Epithelial cell of umbilical artery (primary cell): Measurements from ENCODE around the gene PPM1M. TPM values are rescaled to one million over a fixed set of nuclear protein-coding genes. Genes with fewer than 3 reads are reported as not detected.

Experiments used
- total RNA-seq: library from RNA; depleted of rRNA; stranded (reverse); fragments of >200 nt; gene quantifications from 2 replicates; pipeline ENCODE4 v1.2.3, GENCODE V29; 2014

PPM1M gene
- total RNA-seq = 5.8 and 12.3 TPM in 2 replicates

GRCh38 chr3:52245322-52246263, at the start of gene PPM1M:
TSS of gene PPM1M (plus strand) at chr3:52245759. CDS start at chr3:52245825, 66 bp downstream.

GRCh38 chr3:52197842-52198625, 47.5 kb upstream of the PPM1M start, which contains the start of gene ALAS1:
TSS of gene ALAS1 (plus strand) at chr3:52198160. CDS start at chr3:52199242, 1,082 bp downstream.

GRCh38 chr3:52225452-52226228, 19.9 kb upstream of the PPM1M start, which contains the start of gene TLR9:
TSS of gene TLR9 (minus strand) at chr3:52225645. CDS start at chr3:52225529, 116 bp downstream.

DNA sequence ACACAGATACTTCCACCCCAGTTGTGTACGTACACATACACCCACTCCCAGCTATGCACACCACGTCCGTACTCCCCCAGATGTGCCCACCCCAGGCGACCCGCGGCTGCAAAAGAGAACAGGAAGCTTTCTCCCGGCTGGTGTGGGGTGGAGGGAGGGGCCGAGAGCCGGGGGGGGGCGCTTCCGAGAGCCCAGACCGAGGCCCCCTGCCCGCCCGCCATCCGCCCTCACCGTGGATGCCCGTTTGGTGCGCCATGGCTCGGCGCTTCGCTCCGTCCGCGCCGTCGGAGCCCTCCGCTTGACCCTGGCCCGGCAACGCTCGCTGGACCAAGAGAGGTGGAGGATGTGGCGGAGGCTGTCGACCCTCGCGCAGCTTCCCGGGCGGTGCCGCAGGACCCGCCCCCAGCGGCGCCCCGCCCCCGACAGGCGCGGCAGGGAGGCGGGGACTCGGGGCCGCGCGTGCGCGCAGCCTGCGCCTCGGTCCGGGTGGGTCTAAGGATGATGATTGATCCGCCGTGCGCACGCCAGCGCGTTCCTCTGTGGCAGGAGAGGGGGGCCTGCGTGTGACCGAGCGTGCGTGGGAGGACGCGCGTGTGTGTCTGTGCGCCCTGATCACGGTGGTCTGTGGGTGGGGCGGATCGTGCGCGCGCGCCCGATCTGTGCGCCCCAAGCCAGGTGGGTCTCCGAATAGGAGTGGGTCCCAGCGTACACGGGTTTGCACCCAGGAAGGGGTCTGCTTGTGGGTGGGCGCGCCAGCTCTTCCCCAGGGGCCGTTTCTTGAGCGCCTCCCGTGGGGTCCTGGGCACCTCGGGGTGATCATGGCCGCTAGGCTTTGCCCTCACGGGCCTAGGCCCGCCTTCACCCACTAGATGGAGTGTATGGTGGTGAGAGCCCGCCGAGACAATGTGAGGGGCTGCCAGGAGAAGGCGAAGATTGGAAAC, 6.5 kb upstream of the PPM1M start, which contains the start of gene TWF2:
Gene TWF2, minus strand, starts transcription at position 398 of the 941 bp plus-strand sequence. Its CDS starts 142 bp downstream, at position 256.

DNA sequence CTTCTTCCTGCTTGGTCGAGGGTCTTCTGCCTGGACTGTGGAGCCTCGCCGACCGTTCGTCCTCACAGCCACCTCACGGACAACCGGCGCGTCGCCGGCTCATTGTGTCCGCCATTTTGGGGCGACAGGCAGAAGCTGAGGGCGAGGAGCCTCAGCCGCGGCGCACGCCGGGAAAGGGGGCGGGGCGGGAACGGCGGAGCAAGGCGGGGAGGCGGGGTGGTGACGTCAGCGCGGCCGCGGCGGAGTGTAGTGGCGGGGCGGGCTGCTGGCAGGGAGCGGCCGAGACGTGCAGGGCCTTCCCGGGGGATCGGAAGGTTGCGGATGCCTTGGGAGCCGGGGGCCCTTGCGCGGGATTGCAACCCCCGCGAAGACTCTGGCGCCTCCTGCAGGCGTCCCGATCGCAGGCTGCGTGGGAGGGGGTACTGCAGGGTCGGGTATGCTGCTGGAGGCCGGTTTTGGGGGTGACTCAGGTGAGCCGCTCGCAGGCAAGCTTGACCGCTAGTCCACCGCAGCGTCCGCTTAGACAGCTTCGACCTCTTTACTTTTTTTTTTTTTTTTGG, 33.0 kb downstream of the PPM1M start, which contains the start of gene WDR82:
Gene WDR82, minus strand, starts transcription at position 140 of the 560 bp plus-strand sequence. CDS start 288 bp downstream, outside the sequence.

Other genes with a start within 250 kb of the PPM1M start
- gene RPL29, start 249.9 kb upstream of the PPM1M start, total RNA-seq = 1,157 and 1,199 TPM in 2 replicates
- 9.6 and 10.4 TPM in 2 replicates for gene DUSP7, start 189.2 kb upstream of the PPM1M start, total RNA-seq
- gene POC1A, start 91.3 kb upstream of the PPM1M start, total RNA-seq = 9.1 and 11.4 TPM in 2 replicates
- gene ALAS1, start 47.6 kb upstream of the PPM1M start, total RNA-seq = 45.1 and 47.1 TPM in 2 replicates
- gene TLR9, start 20.1 kb upstream of the PPM1M start, total RNA-seq = not detected in 2 replicates
- gene TWF2, start 6.6 kb upstream of the PPM1M start, total RNA-seq = 106 and 168 TPM in 2 replicates
- 60.4 and 83.6 TPM in 2 replicates for gene WDR82, start 32.9 kb downstream of the PPM1M start, total RNA-seq
- gene GLYCTK, start 42.1 kb downstream of the PPM1M start, total RNA-seq = 18.8 and 24.4 TPM in 2 replicates
- 0.97 and 1.5 TPM in 2 replicates for gene DNAH1, start 70.6 kb downstream of the PPM1M start, total RNA-seq
- gene BAP1, start 164.2 kb downstream of the PPM1M start, total RNA-seq = 60.2 and 61.7 TPM in 2 replicates
- gene PHF7, start 164.9 kb downstream of the PPM1M start, total RNA-seq = 3.2 and 4.2 TPM in 2 replicates
- gene SEMA3G, start 199.3 kb downstream of the PPM1M start, total RNA-seq = 39.5 and 61.1 TPM in 2 replicates
- gene TNNC1, start 208.3 kb downstream of the PPM1M start, total RNA-seq = not detected in 2 replicates
- gene NISCH, start 209.8 kb downstream of the PPM1M start, total RNA-seq = 48.7 and 78.7 TPM in 2 replicates
- 189 and 191 TPM in 2 replicates for gene STAB1, start 249.6 kb downstream of the PPM1M start, total RNA-seq